IMR-90 (cell line): ENCODE data around the gene RBFOX2. TPM values are rescaled to one million over a fixed set of nuclear protein-coding genes. Genes with fewer than 3 reads are reported as not detected.

ENCODE experiments used
- ATAC-seq: fragments of 200-7000 bp; cut with Tn5 transposase; 2 replicates; pipeline ENCODE4 v1.9.1; 2020; ENCODE audit warnings: low read depth, mild to moderate bottlenecking, moderate library complexity
- BruUV-seq: library from RNA; stranded (reverse); fragments of 400-500 nt; replicated peaks from 2 replicates; lab custom pipeline; 2021; lab: Mats Ljungman, UMichigan
- CTCF ChIA-PET: fragments of 300-600 bp; formaldehyde crosslinking; extraction: SDS; loops from one replicate; lab custom pipeline; 2021; ENCODE audit warnings: antibody characterized with exemption; lab: Yijun Ruan, JAX
- POLR2A ChIA-PET: fragments of 300-600 bp; sonication (Branson Sonifier 250); formaldehyde crosslinking; loops from one replicate; lab custom pipeline; 2022; ENCODE audit warnings: antibody characterized with exemption; ENCODE audit not compliant: unreplicated experiment; lab: Charles Lee
- DNase-seq: peaks from one replicate; pipeline ENCODE4 v3.0.0; 2013
- H2AFZ ChIP-seq: replicated peaks from 2 replicates; pipeline ENCODE3; 2013; ENCODE audit warnings: low read length, mild to moderate bottlenecking; ENCODE audit not compliant: poor library complexity
- H2AK5ac ChIP-seq: 2 replicates; pipeline ENCODE4 v1.6.1; 2013; ENCODE audit warnings: low read depth, low read length, inconsistent platforms
- H2AK9ac ChIP-seq: replicated peaks from 2 replicates; pipeline ENCODE3; 2013; ENCODE audit warnings: mild to moderate bottlenecking, low read depth, low read length, moderate library complexity; ENCODE audit not compliant: poor library complexity
- H2BK120ac ChIP-seq: 2 replicates; pipeline ENCODE4 v1.6.1; 2013; ENCODE audit warnings: low read depth, low read length, inconsistent platforms
- H2BK15ac ChIP-seq: 3 replicates; pipeline ENCODE4 v1.6.1; 2013; ENCODE audit warnings: low read depth, low read length, inconsistent platforms
- H2BK20ac ChIP-seq: 2 replicates; pipeline ENCODE4 v1.6.1; 2013; ENCODE audit warnings: low read depth, mild to moderate bottlenecking, inconsistent platforms, low read length, moderate library complexity
- H2BK5ac ChIP-seq: 2 replicates; pipeline ENCODE4 v1.6.1; 2013; ENCODE audit warnings: mild to moderate bottlenecking, low read depth, low read length, inconsistent platforms; ENCODE audit not compliant: poor library complexity, severe bottlenecking
- H3K14ac ChIP-seq: replicated peaks from 2 replicates; pipeline ENCODE4 v1.6.1; 2013; ENCODE audit warnings: low read depth, low read length, inconsistent platforms
- H3K18ac ChIP-seq: 2 replicates; pipeline ENCODE4 v1.6.1; 2013; ENCODE audit warnings: low read depth, low read length, control low read depth
- H3K23ac ChIP-seq: 2 replicates; pipeline ENCODE4 v1.6.1; 2013; ENCODE audit warnings: low read depth, low read length, inconsistent platforms
- H3K27ac ChIP-seq: 2 replicates; pipeline ENCODE4 v1.5.1; 2013; ENCODE audit warnings: mild to moderate bottlenecking, control low read depth, low read length; ENCODE audit not compliant: insufficient read depth
- H3K27me3 ChIP-seq: 2 replicates; pipeline ENCODE4 v1.6.1; 2013; ENCODE audit warnings: low read length; ENCODE audit not compliant: control insufficient read depth, insufficient read depth
- H3K36me3 ChIP-seq: 2 replicates; pipeline ENCODE4 v1.6.1; 2013; ENCODE audit warnings: low read length, mixed read lengths; ENCODE audit not compliant: control insufficient read depth, insufficient read depth
- H3K4ac ChIP-seq: 2 replicates; pipeline ENCODE4 v1.6.1; 2013; ENCODE audit warnings: low read depth, low read length, inconsistent platforms
- H3K4me1 ChIP-seq: 2 replicates; pipeline ENCODE4 v1.6.1; 2013; ENCODE audit warnings: low read length, mixed read lengths; ENCODE audit not compliant: control insufficient read depth, insufficient read depth
- H3K4me2 ChIP-seq: 2 replicates; pipeline ENCODE4 v1.6.1; 2013; ENCODE audit warnings: low read depth, mild to moderate bottlenecking, control low read depth, low read length, moderate library complexity
- H3K4me3 ChIP-seq: 2 replicates; pipeline ENCODE4 v1.5.1; 2013; ENCODE audit warnings: low read depth, mild to moderate bottlenecking, control low read depth, low read length, moderate library complexity; ENCODE audit not compliant: insufficient read depth
- H3K56ac ChIP-seq: 2 replicates; pipeline ENCODE4 v1.6.1; 2013; ENCODE audit warnings: low read length, inconsistent platforms; ENCODE audit not compliant: insufficient read depth; ENCODE audit errors: extremely low read depth
- H3K79me1 ChIP-seq, 2 experiments: 2 replicates each; pipeline ENCODE4 v1.6.1; 2013; ENCODE audit warnings: low read length in 2 of 2, inconsistent platforms in 1 of 2, low read depth in 1 of 2
- H3K9ac ChIP-seq: 2 replicates; pipeline ENCODE4 v1.6.1; 2013; ENCODE audit warnings: low read depth, low read length, control low read depth
- H3K9me1 ChIP-seq: 2 replicates; pipeline ENCODE4 v1.6.1; 2013; ENCODE audit warnings: low read length, inconsistent platforms; ENCODE audit not compliant: insufficient read depth
- H3K9me3 ChIP-seq: 2 replicates; pipeline ENCODE4 v1.6.1; 2013; ENCODE audit warnings: low read length; ENCODE audit not compliant: control insufficient read depth, insufficient read depth
- H4K20me1 ChIP-seq: 2 replicates; pipeline ENCODE4 v1.6.1; 2013; ENCODE audit warnings: low read length, inconsistent platforms; ENCODE audit not compliant: insufficient read depth
- H4K5ac ChIP-seq: 2 replicates; pipeline ENCODE4 v1.6.1; 2013; ENCODE audit warnings: mild to moderate bottlenecking, low read depth, low read length, control low read depth
- H4K8ac ChIP-seq, 2 experiments: 2 replicates each; pipeline ENCODE4 v1.6.1; 2013; ENCODE audit warnings: low read depth in 2 of 2, low read length in 2 of 2, control low read depth in 1 of 2, inconsistent platforms in 1 of 2
- H4K91ac ChIP-seq: 2 replicates; pipeline ENCODE4 v1.6.1; 2013; ENCODE audit warnings: low read depth, low read length, inconsistent platforms; ENCODE audit not compliant: insufficient read depth
- MXI1 ChIP-seq: IDR thresholded peaks from 2 replicates; pipeline ENCODE4 v1.6.1; 2012; ENCODE audit warnings: low read depth, mild to moderate bottlenecking, low read length, moderate library complexity, borderline replicate concordance
- NFE2L2 ChIP-seq: fragments of 150-350 bp; IDR thresholded peaks from 2 replicates; pipeline ENCODE4 v1.6.1; 2016; ENCODE audit warnings: low read depth, mild to moderate bottlenecking, low read length
- RAD21 ChIP-seq: IDR thresholded peaks from 2 replicates; pipeline ENCODE4 v1.6.1; 2012; ENCODE audit warnings: low read length, improper control_type of control experiment
- USF2 ChIP-seq: fragments of 150-350 bp; IDR thresholded peaks from 2 replicates; pipeline ENCODE4 v1.6.1; 2017; ENCODE audit warnings: mild to moderate bottlenecking, antibody characterized with exemption, low read length, low read depth
- WGBS, 2 experiments: methylation state at CpG; one replicate each; pipeline versions ENCODE4 v1.1.5 to v1.1.7; 2013; ENCODE audit warnings: missing lambda C conversion rate in 2 of 2; ENCODE audit not compliant: insufficient read length in 1 of 2; ENCODE audit errors: extremely low coverage in 2 of 2; 5-methylcytosine and 5-hydroxymethylcytosine counted together
- dilution Hi-C: fragments of 300-500 bp; cut with HindIII; formaldehyde crosslinking; loops from one replicate; pipeline ENCODE4 v1.14.3; 2018; ENCODE audit warnings: low sequenced_read_pairs; ENCODE audit not compliant: unreplicated experiment
- in situ Hi-C: fragments of 300-500 bp; cut with MboI; formaldehyde crosslinking; loops from 3 replicates; pipeline ENCODE4 v1.14.3; 2019; ENCODE audit warnings: low sequenced_read_pairs, inconsistent platforms, mixed read lengths
- intact Hi-C: fragments of 100-400 bp; cut with micrococcal nuclease; formaldehyde crosslinking; loops from 2 replicates; pipeline ENCODE4 v1.10.0; 2022
- polyA plus RNA-seq, 3 experiments: library from polyadenylated mRNA; depleted of rRNA; stranded (reverse); fragments of >200 nt; gene quantifications; 2 replicates each; pipeline ENCODE4 v1.2.3, GENCODE V29; 2012; ENCODE audit warnings: low replicate concordance in 1 of 3
- total RNA-seq: library from RNA; depleted of rRNA; stranded (reverse); fragments of >200 nt; gene quantifications from 2 replicates; pipeline ENCODE4 v1.2.3, GENCODE V29; 2012

RBFOX2 gene
- total and polyA plus RNA-seq, 2 of the 4 experiments (the other 2 are of a cell fraction) = 146 to 178 TPM

DNA sequence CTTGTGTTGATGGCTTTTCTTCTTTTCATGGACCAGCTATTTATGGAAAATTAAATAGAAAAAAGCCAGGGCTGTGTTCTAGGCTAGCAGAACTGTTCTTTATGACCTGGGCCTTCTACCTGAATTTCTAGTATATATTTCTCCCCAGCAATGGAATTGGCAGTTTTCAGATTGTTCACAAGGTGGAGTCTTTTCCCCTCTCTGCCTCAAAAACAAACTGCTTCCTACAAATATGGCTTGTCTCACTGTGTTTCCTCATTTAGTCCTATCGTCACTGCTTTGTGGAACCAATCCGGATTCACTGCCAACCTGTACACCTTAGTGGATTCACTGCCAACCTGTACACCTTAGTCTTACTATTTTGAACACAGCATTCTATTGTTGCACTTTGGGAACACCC lies 316.0 kb downstream of the RBFOX2 start:
- dilution Hi-C loops = no loop called here

More for the DNA sequence above, 316.0 kb downstream of the RBFOX2 start:
- 100% methylated on average over 2 of the region's 2 CpGs; no CpG with 5 or more reads in 1 of the 2 experiments for WGBS, 2 experiments
- in situ Hi-C loops (no loop called here), intact Hi-C loops (no loop called here)
- Histone ChIP-seq H2AK5ac (no peak overlapping the region), H3K27ac (no peak overlapping the region), H3K4ac (no peak overlapping the region), H3K9me3 (peaks cover 6% of the 10 kb centered on the region), H3K4me1 (peaks cover 5% of the 10 kb centered on the region), H3K14ac (no peak overlapping the region), H3K36me3 (no peaks in the 10 kb centered on the region), H3K27me3 (no peaks in the 10 kb centered on the region), H3K4me2 (no peak overlapping the region), H2BK20ac (no peak overlapping the region), H2BK120ac (no peak overlapping the region), H2BK5ac (no peak overlapping the region), H3K18ac (no peak overlapping the region), H3K4me3 (no peak overlapping the region), H2BK15ac (no peak overlapping the region), H3K23ac (no peak overlapping the region), H3K9ac (no peak overlapping the region), H2AK9ac (no peak overlapping the region), H4K20me1 (no peaks in the 10 kb centered on the region), H2AFZ (no peak overlapping the region), H3K9me1 (peaks cover 3% of the 10 kb centered on the region; the same call in 1 of the 2 replicates), H4K5ac (no peak overlapping the region), H3K79me1 (no peaks in the 10 kb centered on the region; a peak in 1 of 4 replicates), H4K91ac (no peak overlapping the region), H3K56ac (no peak overlapping the region), H4K8ac (no peak overlapping the region)
- ATAC-seq (no peak), DNase-seq (no peak)
- POLR2A ChIA-PET = no interaction called here
- TF ChIP-seq NFE2L2 (no peak), MXI1 (no peak), RAD21 (no peak), USF2 (no peak)
- no TSS peak for BruUV-seq
- CTCF ChIA-PET = no interaction called here
